RWPE1 (cell line): ENCODE results near the gene THBD.

ENCODE experiments used
- CTCF ChIA-PET: fragments of 350-600 bp; sonication (Branson Sonifier 250); formaldehyde crosslinking; extraction: SDS; loops from one replicate; lab custom pipeline; 2021; lab: Yijun Ruan, JAX
- POLR2A ChIA-PET: fragments of 400-600 bp; formaldehyde crosslinking; extraction: SDS; loops from one replicate; lab custom pipeline; 2020; ENCODE audit warnings: antibody characterized with exemption; ENCODE audit not compliant: low non-redundant PET; lab: Yijun Ruan, JAX
- DNase-seq: peaks from one replicate; pipeline ENCODE4 v3.0.0; 2012; ENCODE audit warnings: low spot score
- H3K27ac ChIP-seq: fragments of 450-650 bp; 2 replicates; pipeline ENCODE4 v1.5.1; 2017
- CTCF ChIP-seq: fragments of 450-650 bp; conservative IDR thresholded peaks from 2 replicates; pipeline ENCODE4 v1.5.1; 2017; ENCODE audit warnings: low read depth, mild to moderate bottlenecking

The THBD gene

DNA sequence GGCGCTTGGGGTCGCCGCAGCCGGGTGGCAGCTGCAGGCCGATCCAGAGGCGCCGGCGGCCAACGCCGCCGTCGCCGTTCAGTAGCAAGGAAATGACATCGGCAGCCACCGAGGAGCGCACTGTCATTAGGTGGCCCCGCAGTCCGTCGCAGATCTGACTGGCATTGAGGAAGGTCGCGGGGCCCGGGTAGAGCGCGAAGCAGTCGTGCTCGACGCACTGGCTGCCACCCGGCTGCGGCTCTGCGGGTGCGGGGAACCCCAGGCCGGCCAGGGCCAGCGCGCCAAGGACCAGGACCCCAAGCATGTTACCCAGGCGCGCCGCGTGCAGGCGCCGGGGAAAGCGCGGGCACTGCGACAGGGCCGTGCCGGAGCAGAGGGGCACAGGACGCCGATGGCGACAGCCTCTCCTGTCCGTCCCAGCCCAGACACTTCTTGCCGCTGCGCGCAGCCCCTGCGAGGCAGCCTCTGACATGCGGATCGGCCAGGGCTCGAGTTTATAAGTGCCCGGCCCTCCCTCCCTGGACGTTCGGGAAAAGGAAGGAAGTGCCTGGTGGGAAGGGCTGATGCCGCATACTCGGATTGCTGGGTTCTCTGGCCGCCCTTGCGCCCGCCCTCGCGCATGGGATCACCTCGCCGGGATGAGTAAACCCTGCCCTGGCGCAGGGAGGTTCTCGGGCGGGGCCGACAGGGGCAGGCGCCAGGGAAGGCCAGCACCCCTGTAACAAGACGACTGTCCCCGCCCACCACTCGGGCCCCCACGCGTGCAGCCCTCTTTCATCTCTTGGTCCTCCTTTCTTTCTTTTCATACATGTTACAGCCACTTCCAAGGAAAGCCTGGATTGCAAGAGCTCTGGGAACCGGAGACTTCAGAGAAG is at the start of gene THBD:
Gene THBD (minus strand): TSS at position 472 of the 875 bp plus-strand sequence. CDS start 168 bp downstream, at position 304.
- peak within 1 kb of the TSS; percentile 93 for H3K27ac ChIP-seq
- no peak for TF ChIP-seq CTCF
- peak; percentile 92 for DNase-seq
- POLR2A ChIA-PET: interaction anchor here (0.5 to 1.0 kb wide), 3 partner anchors 51 to 357 kb away, joined by 3 to 5 read pairs (median 3); no protein-coding TSS in a partner anchor
- CTCF ChIA-PET: interaction anchor here (0.6 to 3.9 kb wide), 11 partner anchors 12 to 765 kb away, joined by 3 to 17 read pairs (median 4); no protein-coding TSS in a partner anchor

- DNase-seq: no peak
- no peak overlapping the region for H3K27ac ChIP-seq
- ChIA-PET POLR2A (no interaction called here), CTCF (interaction anchor here (1.3 kb wide), 1 partner anchor 137 kb away, joined by 6 read pairs; no protein-coding TSS in a partner anchor)
- no peak for TF ChIP-seq CTCF
Measured at GRCh38 chr20:23097636-23098580, 48.4 kb upstream of the THBD start.

- TF ChIP-seq CTCF: no peak
- DNase-seq: peak; percentile 43
- CTCF ChIA-PET: interaction anchor here (1.3 kb wide), 1 partner anchor 138 kb away, joined by 6 read pairs; no protein-coding TSS in a partner anchor
- POLR2A ChIA-PET: no interaction called here
- H3K27ac ChIP-seq: no peak overlapping the region; the same call in 1 of the 2 replicates
Measured at GRCh38 chr20:23096986-23097520, 47.6 kb upstream of the THBD start.

DNA sequence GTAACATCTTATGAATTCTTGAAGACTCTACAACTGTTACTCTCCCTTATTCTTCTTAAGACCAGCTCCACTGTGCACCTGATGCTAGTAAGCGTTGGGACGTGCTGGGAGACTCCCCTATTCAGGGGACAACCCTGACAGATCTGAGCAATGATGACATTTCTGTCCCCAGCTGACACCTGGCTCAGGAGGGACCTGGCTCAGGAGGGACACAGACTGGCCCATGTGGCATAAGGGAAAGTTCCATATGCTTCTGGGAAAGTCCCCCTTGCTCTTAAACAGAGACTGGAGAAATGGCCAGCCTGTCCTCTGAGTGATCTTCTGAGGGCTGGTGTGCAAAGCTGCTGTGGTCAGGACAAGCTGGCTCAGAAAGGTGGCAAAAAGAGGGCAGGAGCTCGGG is 46.6 kb upstream of the THBD start:
- POLR2A ChIA-PET: no interaction called here
- CTCF ChIA-PET: interaction anchor here (0.6 to 1.3 kb wide), 2 partner anchors 139 to 244 kb away, joined by 3 to 6 read pairs; no protein-coding TSS in a partner anchor
- DNase-seq: no peak
- H3K27ac ChIP-seq: no peak overlapping the region
- TF ChIP-seq CTCF: no peak

DNA sequence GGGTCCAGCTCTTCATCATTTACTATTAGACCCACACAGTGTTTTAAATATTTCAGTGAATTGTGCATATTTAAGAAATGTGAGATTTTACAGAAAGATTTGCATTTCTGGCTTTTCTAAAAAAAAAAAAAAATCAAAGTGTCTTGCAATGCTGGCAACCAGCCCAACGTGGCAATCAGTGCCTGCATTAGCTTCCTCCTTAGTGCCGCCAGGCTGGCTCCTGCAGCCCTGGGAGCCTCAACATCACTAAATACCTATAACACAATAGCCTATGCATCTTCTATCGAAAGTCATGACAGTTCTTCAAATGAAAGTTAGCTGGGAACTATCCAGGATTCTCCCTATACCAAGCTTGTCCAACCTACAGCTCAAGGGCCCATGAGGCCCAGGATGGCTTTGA is 46.0 kb upstream of the THBD start:
- no peak for TF ChIP-seq CTCF
- no peak for DNase-seq
- CTCF ChIA-PET: interaction anchor here (0.7 kb wide), 1 partner anchor 98 kb away, joined by 3 read pairs; no protein-coding TSS in a partner anchor
- H3K27ac ChIP-seq: peak overlapping the region; percentile 20; the same call in 1 of the 2 replicates
- POLR2A ChIA-PET: no interaction called here
